Measurements from ENCODE around the gene BAAT.

DNA sequence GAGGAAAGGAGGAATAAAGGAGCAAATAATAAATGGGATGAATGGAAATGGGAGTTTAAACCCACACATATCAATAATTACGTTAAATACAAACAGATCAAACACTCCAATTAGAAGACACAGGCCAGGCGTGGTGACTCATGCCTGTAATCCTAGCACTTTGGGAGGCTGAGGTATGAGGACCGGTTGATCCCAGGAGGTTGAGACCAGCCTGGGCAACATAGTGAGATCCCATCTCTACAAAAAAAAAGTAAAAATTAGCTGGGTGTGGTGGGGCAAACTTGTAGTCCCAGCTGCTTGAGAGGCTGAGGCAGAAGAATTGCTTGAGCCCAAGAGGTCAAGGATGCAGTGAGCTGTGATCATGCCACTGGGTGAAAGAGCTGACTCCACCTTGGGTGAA lies 3.7 kb downstream of the BAAT start:
- TF ChIP-seq CTCF (IDR thresholded peaks at IDR 0.05; ENCODE audit: low read depth, low read length) = no peak
- TF ChIP-seq EZH2phosphoT487 (IDR thresholded peaks at IDR 0.05; ENCODE audit: low read depth) = no peak

All from OCI-LY3 (cell line).